HG02884 (cell line): ENCODE measurements around the gene GBA2.
A peak's percentile ranks its signal among the peaks of the same experiment; 100 is the strongest.

Experiments used
- ATAC-seq: cut with Tn5 transposase; IDR thresholded peaks from one replicate; pipeline ENCODE4 v1.9.1; 2021; ENCODE audit warnings: mild to moderate bottlenecking, moderate library complexity; ENCODE audit not compliant: unreplicated experiment

The GBA2 gene

DNA sequence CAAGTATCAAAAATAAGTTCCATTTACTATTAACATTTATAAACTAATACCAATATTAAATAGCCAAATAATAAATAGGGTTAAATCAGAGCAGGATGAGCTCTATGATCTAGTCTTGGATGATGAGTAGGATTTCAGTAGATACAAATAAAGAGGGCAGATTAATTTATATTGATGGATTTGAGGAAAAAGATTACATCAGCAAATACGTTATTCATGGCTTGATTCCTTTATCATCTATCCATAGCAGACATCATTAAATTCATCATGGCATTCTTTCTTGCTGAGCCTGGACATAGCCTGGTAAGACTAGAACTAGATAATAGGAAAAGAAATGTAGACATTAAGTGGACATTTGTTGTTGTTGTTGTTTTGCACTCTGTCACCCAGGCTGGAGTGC lies 18.4 kb upstream of the GBA2 start:
- ATAC-seq = no peak

DNA sequence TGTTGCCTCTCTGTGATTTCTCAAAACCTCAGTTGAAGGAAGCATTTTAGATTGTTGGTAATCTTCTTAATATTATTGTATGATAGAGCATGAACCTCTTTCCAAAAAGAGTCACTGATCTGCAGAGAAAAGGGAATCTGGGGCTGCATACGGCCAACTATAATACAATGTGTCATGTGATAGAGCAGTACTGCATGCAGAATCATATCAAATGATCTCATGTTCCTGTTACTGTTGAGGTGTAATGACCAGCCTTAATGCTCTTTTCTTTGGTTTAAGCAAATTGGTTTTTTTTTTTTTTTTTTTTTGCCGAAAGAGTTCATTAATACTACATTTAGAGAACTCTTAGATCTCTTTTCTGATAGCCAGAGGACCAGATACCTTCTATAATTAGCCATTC lies 18.0 kb upstream of the GBA2 start:
- ATAC-seq = no peak

DNA sequence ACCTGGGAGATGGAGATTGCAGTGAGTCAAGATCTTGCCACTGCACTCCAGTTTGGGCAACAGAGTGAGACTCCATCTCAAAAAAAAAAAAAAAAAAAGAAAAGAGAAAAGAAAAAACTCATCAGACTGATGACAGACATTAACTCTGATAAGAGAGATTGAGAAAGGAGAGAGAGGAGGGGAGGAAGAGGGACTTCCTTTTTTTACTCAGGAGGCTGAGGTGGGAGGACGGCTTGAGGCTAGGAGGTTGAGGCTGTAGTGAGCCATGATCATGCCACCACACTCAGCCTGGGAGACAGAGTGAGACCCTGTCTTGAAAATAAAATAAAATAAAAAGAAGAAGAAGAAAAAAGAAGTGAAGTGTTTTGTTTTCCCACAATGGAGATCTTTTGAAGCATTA lies 14.8 kb upstream of the GBA2 start:
- no peak for ATAC-seq

DNA sequence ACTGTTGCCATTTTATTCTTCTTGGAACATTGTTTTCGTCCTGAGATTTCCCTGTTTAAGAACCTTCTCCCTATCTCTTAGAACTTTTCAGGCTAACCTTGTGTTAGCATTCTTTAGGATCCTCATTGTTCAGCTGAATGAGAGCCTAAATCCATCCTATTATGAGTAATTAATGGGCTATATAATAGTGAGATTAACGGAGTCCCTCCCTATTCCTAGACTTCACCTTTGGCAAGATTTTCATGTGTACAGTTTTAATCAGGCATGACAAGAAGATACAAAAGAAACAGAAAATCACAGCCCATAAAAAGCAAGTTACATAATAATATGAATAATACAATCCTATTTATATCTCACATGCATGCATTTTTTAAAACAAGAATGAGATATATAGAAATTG lies 14.2 kb upstream of the GBA2 start:
- ATAC-seq = no peak

DNA sequence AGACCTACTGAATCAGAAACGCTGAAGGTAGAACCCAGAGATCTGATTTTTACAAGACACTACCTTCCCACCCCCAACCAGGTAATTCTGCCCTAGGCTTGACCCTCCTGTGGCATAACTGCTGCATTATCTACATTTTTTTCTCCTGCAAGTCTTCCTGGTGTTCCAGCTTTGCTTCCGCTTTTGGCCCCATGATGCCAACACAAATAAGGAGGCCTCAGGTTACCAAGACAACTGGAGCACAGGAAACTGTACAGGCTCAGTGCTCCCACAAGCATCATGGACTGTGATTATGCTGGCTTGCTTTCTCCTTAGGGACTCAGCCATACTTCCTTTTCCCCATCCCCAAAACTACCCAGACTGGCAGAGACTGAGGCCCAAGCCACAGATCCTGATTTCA lies 11.6 kb upstream of the GBA2 start:
- ATAC-seq = no peak

DNA sequence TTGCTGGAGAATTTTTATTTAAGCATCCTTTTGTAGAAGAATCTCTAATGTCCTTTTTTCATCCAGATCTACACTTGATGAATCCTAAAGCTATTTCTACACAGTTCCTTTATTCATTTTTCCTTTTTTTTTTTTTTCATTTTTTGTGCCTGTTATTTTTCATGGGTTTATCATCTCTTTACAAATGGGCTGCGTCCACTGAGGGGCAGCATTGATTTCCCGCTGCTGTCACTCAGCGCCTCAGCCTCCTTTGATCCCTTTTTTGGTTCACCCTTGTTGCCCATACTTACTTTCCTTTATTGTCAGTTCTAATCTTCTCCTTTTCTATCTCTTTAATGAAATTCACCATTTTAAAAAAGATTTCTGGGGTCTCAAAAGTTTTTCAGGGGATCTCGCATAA lies 10.8 kb upstream of the GBA2 start:
- no peak for ATAC-seq

DNA sequence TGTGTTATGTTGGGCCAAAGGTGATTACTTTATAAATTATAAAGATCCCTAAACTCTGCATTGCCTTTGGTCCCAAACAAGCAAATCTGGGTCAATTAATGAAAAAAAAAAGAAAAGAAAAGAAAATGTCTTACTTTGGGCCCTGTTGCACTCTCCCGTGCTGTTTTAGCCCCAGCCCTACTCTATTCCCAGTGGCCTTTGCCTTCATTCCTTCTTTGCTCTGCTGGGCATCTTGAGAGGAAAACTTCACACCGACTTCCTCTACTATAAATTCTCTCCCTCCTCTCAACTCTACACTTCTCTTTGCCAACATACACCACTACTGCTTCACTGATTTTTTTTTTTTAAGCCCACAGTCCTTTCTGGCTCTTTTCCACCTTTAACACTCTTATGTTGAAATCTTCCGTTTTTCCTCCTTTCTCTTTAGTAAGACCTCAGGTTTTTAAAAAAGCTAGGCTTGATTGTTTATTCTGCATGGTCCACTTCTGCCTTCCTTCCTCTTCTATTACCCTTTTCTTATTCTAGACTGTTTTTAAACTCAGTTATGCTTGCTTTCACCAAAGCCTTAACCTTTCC lies 9.5 kb upstream of the GBA2 start:
- no peak for ATAC-seq

DNA sequence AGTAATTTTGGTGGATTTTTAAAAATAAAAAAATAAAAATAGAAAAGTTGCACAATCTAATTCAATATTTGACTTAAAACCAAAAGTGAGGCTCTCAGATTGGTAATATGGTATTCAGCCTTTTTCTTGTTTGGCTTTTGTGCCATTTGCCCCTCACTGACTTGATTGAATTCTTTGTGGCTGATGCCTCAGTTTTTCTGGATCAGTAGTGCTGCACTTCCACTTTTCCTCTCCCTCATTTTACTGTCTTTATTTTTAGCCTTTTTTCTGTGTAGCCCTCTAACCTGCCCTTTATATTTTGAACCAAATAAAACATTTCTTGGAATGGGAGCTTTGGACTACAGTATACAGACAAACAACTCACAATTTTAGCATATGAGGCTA lies 8.9 kb upstream of the GBA2 start:
- no peak for ATAC-seq

DNA sequence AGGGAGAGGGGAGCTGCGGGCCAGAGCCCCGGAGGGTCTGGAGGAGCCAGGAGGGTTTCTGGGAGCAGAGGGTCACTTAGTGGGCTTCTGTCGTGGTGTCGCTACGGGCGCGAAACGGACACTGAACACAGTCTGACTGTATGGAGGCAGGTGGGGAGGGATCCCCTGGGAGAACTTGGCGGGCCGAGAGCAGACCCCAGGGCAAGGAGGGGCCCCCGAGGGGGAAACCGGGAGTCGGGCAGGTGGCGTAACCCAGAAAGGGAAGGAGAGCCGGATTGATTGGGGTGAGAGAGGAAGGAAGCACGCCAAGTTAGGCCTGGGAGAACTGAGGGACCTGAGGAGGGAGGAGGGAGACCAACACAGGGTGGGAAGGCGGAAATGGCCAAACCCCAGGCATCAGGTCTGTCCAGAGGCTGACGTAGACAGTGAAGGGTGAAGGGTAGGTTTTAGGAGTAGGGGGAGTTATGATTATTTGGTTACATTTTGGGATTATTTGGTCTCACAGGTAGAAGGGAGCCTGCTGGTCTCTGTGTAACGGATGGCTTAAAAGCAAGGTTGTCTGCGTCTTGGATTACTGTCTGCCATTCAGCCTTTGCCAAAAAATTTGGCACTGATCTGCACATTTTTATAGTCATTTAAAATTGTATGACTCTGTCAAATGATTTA lies 8.3 kb upstream of the GBA2 start:
- ATAC-seq = no peak

DNA sequence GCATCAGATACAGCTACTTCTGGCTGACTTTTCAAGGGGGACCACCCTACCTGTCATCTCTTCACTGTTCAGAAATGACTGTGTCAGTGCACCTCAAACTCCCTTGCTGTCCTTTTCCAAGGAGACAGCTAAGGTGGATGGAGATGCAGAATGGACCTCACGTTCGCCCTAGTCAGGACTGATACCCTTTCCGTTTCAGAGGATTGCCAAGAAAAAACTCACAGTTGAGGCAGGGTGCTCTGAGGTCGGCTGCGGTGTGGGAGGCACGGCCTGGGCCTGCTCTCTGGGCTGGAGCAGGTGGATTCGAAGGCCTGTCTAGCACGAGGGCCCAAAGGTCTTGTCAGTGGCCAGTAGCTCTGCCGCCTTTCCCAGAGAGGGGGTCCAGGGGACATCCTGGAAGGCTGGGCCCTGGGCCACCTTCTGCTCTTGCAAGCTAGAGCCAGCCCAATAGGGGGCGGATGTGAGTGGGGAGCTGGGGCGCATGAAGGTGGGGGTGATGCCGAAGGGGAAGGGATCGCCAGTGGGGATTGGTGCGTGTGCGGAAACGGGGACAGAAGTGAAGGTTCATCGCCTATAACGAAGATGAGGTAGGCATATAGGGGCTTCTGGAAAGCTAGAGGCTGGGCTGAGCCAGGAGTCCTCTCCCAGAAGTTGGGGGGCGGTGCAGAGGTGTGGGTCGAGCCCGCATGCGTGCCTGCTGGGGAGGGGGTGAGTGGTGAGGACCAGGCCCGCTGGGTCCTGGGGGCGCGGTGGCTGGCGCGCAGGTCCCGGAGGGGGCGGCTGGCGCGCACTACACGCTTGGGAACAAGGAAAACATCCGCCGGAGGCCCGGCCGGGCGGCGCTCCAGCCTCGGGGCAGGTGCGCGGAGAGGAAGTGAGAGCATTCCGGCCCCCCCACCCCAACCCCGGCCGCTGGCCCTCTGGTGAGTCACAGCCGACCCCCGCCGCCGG lies 7.5 kb upstream of the GBA2 start:
- ATAC-seq = no peak

DNA sequence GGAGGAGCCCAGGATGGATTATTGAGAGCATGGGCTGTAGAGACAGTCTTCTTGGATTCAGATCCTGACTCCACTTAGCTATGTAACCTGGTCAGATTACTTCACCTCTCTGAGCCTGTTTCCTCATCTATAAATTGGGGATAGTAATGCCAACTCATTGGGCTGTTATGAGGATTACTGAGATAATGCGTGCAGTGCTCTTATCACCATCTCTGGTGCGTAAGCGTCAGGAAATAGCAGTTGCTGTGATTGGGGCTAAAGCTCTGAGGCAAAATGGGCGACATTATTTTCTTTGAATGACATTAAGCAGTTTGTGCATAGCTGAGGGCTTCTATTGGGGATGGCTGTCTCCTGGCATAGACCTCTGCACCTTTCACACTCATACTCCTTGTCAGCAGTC lies 6.0 kb upstream of the GBA2 start:
- no peak for ATAC-seq

DNA sequence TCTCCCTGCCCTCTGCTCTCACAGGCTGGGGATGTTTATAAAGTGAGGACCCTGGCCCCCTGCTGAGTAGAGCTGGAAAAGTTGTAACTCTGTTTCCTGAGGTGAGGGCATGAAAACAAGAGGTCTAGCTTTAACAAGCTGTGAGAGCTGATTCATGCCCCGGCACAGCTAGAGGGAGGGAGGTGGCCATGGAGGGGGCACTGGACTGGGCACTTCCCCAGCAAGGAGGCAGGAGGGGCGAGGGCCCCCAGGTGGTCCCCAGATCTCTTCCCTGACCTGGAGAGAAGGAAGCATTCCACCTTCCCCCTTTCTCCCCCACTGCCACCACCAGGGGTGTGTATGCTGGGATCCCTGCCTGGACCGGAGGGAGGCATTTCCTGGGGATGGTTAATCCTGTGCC lies 5.2 kb upstream of the GBA2 start, which contains the start of gene MSMP:
TSS of gene MSMP (minus strand) at position 13 of the 400 bp plus-strand sequence. CDS start 147 bp downstream, outside the sequence.
- no peak for ATAC-seq

DNA sequence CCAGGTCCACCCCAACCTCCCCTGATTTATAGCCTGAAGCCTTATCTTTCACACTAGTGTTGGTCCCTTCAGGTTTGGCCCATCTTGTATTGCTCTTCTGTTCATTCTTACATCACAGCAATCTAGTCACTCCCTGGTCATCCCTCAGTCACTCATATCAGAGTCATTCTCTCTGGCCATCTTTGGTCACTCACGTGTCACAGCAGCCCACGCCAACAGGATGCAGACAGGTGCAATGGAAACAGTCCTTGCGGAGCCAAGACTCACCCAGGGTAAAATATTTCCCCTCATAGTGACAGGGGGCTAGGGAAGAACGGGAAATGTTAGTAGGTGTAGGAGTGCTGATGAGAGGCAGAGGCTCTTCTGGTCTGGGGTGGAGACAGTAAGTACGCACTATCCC lies 4.4 kb upstream of the GBA2 start:
- no peak for ATAC-seq

DNA sequence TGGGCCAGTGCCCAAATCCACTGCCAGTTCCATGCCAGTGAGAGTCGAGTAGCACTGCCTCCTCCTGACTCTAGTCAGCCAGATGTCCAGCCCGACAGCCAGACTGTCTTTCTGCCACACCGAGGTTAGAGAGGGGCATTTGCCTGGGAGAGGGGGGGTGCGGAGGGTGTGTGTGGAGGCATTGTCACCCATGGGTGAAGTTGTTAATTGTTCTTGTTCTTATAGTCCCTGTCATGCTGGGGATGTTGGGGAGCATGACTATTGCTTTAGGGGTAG lies 1.2 kb upstream of the GBA2 start:
- ATAC-seq = no peak

DNA sequence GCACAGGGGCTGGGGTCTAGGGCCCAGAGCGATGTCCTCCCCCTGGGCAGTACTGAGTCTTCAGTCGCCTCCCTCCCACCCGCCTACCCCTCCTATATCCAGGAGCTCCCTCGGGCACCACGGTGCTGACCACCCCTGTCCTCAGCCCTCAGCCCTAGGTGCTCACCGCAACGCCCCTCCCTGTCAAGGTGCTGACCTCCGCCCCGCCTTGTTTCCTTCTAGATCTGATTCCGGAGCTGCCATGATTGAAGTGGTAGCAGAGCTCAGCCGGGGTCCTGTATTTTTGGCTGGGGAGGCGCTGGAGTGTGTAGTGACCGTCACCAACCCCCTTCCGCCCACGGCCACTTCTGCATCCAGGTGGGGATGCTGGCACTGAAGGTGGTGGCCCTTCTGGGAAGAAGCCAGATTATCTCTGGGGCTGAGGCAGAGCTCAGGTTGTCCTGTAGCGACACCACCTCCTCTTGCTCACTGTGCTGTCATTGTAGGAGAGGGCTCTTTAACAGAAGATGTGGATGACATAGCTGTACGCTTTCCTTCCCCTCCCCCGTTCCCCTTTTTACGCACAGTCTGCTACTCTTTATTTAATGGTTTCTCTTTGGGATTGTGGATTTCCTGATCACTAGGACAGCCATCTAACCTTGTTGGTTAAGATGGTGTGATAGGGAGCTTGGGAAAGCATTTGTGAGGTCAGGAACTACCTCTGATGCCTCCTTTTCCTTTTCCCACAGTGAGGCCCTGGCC lies 657 bp upstream of the GBA2 start:
- peak; percentile 25 for ATAC-seq

DNA sequence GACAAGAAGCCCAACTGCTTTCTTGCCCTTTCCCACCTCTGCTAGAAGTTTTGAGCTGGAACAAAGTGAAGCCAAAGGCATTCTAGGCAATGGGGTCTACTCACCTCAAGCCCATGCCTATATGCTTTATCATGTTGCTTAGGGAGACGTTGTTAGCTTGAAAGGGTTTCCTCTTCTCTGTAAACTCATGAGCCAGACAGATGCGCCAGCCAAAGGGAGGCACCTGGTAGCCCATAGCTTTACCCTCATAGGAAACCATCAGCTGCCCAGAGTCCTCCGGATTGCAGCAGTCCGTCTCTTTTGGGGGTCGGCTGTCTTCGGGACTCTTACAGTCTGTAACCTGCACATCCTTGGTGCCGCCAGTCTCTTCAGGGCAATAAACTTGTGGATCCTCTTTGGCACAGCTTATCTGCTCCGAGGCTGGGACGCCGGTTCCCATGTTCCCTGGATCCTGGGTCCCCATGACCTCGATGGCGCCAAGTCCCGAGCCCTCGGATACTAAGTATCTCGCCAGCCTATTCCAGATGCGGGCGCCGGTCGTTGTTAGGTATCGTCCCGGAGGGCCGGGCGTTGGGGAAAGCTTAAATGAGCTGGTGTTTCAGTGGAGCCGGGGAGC lies 678 bp downstream of the GBA2 start:
- ATAC-seq = peak; percentile 4

DNA sequence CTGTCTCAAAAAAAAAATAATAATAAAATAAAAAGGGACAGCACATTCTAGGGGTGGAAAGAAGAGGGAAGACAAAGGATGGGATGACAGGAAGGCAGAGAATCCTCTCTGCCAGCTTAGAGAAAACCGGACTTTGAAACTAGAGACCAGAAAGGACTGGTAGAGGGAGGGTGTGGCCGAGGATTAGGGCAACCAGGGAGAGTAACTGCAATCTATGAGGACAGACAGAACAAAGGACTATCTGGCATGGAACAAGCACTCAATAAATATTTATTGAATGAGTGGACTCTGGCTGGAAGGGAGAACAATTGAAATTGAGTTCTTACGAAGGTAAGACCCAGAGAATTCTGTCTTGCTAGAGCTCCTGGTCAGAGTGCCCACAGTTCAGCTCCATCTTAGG lies 2.4 kb downstream of the GBA2 start:
- no peak for ATAC-seq

DNA sequence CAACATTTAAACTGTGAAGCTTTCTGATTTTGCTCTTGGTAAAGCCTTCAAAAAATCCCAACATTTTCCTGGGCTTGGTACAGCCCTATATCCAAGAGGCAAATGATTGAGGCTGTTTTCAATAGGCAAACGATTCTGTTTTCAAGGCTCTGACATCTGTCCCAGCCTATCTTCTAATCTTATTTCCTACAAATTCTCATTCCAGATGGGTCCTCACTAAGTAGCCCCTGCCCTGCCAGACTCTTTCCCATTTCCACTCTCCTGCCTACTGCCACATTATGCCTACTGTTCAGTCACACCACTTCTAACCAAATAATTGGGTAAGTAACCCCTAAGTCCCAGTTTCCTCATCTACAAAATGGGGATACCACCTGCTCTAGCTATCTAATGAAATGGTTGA lies 3.5 kb downstream of the GBA2 start:
- no peak for ATAC-seq

DNA sequence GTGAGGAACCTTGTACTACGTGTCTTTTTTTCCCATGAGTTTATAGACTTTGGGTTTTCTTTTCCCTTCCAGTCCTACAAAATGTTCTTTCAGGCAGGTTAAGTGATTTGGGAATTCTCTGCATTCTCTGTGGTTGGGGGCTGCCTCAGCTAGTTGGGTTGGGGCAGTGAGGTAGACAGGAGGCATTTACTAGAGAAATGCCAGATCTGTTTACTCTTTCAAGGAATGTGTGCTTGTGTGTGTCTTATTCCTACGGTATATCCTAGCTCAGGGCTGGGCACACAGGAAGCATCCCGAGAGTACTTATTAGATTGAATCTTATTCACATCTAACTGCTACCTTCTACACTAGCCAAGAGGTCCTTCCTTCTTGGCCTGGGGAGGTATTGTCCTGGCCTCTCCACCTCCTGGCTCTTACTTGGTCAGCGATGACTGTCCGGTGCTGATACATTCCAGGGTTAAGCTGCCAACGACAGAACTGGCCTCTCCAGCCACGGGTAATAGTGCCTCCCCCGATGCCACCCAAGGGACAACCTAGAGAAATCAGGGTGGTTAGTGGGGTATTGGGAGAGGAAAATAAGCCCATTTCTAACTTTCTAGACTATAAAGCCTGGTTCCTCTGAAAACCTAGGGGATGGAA lies 5.0 kb downstream of the GBA2 start:
- ATAC-seq = no peak

DNA sequence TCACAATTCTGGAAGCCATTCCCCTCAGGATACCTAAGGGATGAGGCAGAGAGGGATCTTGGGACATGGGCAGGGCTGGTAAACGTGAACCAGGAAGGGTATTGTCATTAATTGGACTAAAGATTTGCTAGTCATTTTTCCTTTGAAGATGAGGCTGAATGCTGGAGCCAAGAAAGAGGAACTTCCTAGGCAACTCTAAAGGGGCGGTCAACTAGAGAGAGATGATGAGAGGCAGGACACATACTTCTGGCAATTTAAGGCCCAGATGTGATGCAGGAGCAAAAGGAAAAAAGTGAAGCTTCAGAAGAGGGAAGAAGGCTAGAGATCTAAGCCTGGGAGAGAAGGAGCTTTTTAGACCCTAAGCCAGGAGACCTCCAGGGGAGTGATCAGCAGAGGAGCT lies 5.6 kb downstream of the GBA2 start:
- no peak for ATAC-seq

DNA sequence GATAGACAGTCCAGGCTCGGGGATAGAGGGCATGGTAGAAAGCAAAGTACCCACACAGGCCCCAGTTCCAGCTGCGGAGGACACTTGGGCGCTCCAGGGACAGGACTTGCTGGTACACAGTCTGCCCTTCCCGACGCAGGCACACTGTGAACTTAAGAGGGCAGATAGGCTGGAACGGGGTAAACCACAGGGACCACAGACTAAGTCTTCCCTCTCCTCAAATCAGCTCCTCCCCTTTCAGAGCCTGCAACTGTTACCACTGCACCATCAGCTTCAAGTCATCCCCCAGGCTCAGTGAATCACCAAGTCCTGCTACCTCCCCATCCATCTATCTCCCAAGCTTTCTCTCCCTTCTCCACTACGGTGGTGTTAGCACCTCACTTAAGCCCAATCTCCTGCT lies 7.3 kb downstream of the GBA2 start:
- ATAC-seq = no peak
